Epithelial cell of esophagus (primary cell): Measurements from ENCODE around the gene ARHGAP40.

Source experiments
- DNase-seq: peaks from one replicate; pipeline ENCODE4 v3.0.0; 2010; ENCODE audit warnings: low read depth
- H3K4me3 ChIP-seq: 2 replicates; pipeline ENCODE4 v1.5.1; 2011; ENCODE audit warnings: mild to moderate bottlenecking, low read length, control low read depth
- CTCF ChIP-seq: IDR thresholded peaks from 2 replicates; pipeline ENCODE4 v1.5.1; 2011; ENCODE audit warnings: low read depth, mild to moderate bottlenecking, low read length, control low read depth, inconsistent platforms; ENCODE audit not compliant: insufficient read depth; ENCODE audit errors: missing control alignments

Gene ARHGAP40

GRCh38 chr20:38601216-38602184, at the start of gene ARHGAP40:
TSS of gene ARHGAP40 (plus strand) at chr20:38601809.
- peak within 1 kb of the TSS; percentile 32 for H3K4me3 ChIP-seq
- DNase-seq = peak; percentile 66
- peak; percentile 45 for TF ChIP-seq CTCF

- TF ChIP-seq CTCF = no peak
- no peak for DNase-seq
- no peak overlapping the region for H3K4me3 ChIP-seq
These were observed 46.6 kb upstream of the ARHGAP40 start for GRCh38 chr20:38554986-38555385.

- H3K4me3 ChIP-seq = no peak overlapping the region
- TF ChIP-seq CTCF = no peak
- DNase-seq = no peak
These were observed 46.2 kb upstream of the ARHGAP40 start for GRCh38 chr20:38555395-38555794.

- no peak for DNase-seq
- TF ChIP-seq CTCF = no peak
- no peak overlapping the region for H3K4me3 ChIP-seq
These were observed 44.4 kb upstream of the ARHGAP40 start for GRCh38 chr20:38557174-38557573.

GRCh38 chr20:38558596-38559360, 42.8 kb upstream of the ARHGAP40 start:
- H3K4me3 ChIP-seq = no peak overlapping the region
- no peak for DNase-seq
- no peak for TF ChIP-seq CTCF

GRCh38 chr20:38559764-38560163, 41.8 kb upstream of the ARHGAP40 start:
- no peak for TF ChIP-seq CTCF
- no peak overlapping the region for H3K4me3 ChIP-seq
- no peak for DNase-seq
